HG02884 (cell line): Measurements from ENCODE around the gene ELMOD1.

Experiments used
- ATAC-seq: cut with Tn5 transposase; IDR thresholded peaks from one replicate; pipeline ENCODE4 v1.9.1; 2021; ENCODE audit warnings: mild to moderate bottlenecking, moderate library complexity; ENCODE audit not compliant: unreplicated experiment

The ELMOD1 gene

DNA sequence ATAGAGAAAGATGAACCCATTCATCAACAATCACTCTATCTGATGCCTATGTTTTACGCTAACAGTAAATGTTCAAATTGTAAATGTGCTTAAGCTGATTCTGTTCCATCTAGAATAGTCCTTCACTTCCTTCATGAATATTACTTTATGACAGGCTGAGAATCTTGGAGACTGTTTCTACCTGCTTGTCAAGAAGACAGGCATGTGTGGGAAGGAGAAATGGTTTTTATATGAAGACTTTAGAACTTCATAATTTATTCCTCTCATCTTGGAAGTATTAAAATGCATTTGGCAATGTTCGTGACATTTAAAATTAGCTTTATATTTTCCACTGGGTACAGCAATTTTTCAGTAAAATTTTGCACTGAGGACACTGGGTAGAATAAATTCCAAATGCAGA lies 41.0 kb downstream of the ELMOD1 start:
- no peak for ATAC-seq

DNA sequence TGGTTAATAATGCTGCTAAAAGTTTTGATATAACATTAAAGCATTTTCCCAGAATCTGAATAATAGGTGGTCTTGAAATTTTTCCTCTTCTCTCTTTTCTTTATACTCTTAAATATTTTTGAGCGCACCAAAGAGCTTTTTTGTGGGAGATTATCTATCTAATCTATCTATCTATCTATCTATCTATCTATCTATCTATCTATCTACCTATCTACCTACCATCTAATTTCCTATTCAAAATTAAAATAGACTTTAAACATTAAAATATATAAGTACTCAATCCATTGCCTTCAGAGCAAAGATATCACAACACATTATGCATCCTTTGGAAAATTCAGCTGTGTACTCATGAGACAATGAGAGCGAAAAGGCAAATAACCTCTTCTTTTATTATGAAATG lies 55.8 kb downstream of the ELMOD1 start:
- no peak for ATAC-seq

DNA sequence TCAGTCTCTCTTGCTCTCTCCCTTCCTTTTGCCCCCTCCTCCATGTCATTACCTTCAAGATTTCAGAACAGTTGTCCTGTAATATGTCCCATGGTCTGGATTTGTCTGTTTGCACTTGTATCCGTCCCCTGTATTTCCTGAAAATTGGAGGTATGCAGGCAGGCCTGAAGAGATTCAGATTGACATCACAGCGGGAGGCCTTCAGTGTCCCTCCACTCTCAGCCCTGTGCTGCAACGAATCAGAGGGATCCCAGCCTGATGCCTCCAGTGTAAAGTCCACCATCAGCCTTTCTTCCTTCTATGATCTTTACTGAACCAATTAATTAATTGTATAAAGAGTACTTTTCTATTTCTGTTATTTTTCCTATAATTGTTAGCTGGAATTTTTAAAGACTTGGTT lies 57.3 kb downstream of the ELMOD1 start:
- ATAC-seq, result no peak

DNA sequence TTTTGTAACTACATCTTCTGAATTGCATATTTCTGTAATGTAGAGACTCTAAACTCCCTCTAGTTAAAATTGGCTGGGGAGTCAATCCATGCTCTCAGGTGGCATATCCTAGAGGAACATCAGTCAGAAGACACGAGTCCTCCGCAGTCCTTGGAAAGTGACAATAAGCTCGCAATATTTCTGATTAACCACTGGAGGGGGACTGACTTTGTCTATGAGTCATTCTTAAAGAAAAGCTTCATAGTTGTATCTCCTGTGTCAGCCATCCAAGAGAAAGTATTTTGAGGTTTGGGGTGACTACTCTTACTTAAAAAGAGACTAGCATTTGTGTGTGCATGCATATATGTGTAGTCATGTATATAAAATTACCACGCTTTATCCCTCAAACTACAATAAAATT lies 60.7 kb downstream of the ELMOD1 start:
- no peak for ATAC-seq

DNA sequence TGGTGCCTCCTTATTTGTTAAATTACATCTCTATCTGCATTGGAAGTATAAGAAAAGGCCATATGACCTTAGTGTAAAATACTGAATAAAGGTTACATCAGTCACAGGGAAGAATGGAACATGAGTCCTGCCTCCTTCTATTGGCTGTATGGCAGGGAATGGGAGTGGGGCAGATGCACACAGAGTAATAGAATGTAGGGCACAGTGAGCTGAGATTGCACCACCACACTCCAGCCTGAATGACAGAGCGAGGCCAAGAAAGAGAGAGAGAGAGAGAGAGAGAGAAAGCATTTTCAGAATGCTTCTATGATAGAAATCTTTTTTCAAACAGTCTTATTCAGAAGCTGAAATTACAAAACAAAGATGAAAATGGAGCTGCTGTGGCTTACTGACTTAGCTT lies 62.1 kb downstream of the ELMOD1 start:
- no peak for ATAC-seq

DNA sequence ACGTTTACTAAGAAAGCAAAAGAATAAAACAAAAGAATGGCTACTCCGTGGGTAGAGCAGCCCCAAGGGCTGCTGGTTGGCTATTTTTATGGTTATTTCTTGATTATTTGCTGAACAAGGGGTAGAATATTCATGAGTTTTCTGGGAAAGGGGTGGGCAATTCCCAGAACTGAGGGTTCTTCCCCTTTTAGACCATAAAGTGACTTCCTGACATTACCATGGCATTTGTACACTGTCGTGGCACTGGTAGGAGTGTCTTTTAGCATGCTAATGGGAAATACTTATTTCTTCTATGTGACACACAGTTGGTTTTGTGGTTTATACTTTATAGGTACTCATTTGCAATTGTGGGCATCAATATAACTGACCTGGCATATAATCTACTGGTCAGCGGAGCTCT lies 64.7 kb downstream of the ELMOD1 start:
- ATAC-seq, result no peak

DNA sequence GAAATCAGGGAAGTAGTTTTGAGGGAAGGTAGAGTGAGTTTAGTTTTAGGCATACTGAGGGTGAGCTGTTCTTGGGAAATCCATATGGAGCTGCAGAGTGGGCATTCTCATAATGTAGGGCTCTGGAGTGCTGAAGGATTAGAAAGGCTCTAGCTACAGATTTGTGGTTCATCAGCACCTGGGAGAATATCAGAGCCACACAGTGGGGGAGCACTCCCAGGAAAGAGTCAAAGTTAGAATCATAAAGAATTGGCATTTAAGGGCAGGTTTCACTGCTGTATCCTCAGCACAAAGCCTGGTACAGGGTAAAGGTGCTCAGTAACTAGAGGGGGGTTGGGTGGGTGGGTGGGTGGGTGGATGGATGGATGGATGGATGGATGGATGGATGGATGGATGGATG lies 68.4 kb downstream of the ELMOD1 start:
- ATAC-seq, result no peak

DNA sequence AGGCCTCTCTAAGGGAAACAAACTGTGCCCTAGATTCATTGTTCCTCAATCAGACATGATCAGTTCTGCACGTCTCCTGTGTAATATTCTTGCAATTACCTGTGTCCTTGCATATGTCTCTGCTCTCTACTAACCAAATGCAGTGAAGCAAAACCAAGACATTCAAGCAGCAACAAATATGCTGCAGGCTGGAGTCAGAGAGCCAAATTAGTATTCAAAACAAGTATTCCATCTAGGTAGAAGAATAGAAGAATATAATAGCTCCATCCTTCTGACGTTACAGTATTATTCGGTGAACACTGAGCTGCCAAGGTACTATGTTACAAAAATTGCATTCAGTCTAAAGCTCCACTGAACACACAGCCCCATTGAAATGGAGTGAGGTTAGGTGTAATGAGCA lies 69.1 kb downstream of the ELMOD1 start:
- no peak for ATAC-seq

DNA sequence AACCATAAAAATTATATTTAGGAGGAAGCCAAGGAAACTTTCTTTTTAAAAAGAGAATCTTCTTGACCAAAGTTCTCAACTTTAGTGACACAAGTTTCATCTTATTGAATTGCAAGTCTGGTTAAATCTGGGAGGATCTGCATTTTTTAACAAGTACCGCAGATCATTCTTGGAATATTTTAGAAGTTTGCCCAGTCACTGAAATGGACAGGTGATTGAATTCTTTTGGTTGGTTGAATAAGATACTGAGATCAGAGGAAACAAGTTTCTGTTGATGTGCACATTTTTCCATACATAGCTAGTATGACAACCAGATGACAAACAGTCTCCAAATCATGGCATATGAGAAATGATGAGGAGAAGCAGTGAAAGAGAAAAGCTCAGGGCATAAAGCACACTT lies 70.7 kb downstream of the ELMOD1 start:
- no peak for ATAC-seq

DNA sequence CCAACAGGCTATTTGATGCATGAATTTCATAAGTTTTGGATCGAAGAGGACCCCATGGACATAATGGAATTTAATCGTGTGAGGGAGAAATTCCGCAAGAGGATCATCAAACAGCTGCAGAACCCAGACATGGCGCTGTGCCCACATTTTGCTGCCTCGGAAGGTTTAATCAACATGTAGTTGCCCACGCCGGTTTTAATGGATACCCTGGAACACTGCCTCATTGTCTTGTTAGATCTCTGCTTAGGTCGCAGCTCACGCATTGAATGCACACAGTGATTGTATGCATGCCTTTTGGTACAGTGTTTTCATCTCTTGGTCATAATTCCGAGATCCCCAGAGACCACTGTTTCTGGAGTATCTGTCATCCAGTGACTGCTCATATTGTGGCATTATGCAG lies 74.1 kb downstream of the ELMOD1 start:
- no peak for ATAC-seq

DNA sequence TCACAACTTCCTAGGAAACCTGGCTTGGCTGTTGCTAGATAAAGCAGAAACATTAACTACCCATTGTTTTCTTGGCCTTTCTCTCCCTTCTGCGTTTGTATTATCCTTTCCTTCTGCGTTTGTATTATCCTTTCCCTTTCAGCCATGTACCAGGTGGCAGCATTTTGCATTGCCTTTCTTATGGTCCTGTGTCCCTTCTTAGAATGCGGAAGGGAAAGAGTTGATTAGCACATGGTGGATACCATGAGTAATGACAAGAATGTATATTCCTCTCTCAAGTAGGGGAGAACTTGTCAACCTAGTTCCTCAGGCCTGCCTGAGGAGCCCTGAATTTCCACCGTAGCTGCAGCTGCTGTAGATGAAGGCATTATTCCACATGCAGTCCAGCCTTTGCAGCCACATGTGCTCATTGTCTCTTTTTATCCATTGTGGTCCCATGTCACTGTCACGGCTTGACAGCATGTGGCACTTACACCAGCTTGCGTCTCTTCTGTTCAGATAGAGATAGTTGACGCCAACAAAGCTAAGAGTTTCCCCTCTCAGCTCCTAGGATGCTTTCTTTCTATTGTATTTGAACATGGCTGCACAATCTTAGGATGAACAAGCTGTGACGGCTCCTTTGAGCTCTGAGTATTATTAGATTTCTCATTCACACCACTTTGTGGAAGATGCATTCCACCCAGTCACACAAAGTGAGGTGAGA lies 76.1 kb downstream of the ELMOD1 start:
- ATAC-seq, result no peak

DNA sequence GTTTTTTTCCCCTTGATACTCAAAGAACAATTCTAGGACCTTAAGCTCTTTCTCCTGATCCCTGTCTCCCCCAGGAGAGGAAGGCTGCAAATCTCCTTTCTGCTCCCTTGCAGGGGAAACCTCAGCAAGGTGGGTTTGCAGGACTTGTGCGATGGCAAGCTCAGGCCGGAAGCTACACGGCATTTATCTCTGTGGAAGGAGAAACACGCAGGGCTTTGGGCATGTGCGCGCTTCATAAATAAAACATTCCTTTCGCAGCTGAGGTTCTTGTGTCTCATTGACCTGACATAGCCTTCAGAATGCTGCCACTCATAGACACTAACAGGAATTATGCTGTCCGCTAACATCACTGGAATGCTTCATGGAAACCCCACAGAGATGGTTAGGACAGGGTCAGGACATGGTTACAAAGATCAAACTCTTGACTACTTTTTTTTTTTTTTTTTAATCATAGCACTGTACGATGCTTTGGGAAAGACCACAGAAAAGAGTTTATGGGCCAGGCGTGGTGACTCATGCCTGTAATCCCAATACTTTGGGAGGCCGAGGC lies 78.3 kb downstream of the ELMOD1 start:
- ATAC-seq, result no peak

DNA sequence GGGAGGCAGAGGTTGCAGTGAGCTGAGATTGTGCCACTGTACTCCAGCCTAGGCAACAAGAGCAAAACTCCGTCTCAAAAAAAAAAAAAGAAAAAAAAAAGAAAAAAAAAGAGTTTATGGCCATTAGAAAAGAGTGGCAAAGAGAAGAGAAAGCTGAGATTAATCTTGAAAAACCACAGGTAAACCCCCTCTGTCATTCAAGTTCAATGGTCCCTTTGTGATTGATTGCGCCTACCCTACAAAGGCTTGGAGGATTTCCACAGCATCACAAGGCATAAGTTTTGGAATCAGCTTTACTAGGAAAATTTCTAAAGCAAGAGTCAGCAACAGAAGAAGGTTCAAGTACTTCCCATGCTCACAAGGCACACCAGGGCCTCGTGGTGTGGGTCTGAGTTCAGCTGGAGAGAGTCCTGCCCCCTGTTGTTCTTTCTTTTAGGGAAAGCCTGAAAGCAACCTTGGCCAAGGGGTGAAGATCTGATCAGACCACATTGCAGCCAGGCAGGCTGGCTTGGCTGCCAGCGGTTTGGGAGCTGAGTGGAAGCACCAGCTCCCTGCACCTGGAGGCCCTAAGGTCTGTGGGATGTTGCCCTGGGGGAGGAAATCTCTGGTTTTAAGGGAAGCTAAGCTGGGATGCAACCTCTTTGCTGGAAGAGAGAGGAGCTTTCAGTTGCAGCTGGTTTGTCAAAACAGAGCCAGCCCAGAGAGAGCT lies 79.1 kb downstream of the ELMOD1 start:
- no peak for ATAC-seq

DNA sequence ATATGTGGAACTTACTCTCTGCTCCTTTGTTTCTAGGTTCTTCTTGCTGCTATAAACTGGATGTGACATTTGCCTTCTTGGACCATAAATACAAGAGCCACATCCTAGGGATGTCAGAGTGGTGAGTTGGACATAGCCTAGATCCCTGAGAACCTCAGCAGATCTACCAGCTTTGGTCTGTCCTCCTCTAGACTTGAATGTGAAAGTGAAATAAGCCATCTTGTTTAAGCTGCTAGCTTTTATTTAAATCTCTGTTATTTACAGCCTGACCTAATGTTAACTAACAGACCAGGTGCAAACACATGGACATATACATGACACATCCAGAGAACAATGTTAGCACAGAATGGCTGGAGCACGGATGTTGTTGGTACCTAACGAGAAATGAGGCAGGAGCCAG lies 85.0 kb downstream of the ELMOD1 start:
- no peak for ATAC-seq

DNA sequence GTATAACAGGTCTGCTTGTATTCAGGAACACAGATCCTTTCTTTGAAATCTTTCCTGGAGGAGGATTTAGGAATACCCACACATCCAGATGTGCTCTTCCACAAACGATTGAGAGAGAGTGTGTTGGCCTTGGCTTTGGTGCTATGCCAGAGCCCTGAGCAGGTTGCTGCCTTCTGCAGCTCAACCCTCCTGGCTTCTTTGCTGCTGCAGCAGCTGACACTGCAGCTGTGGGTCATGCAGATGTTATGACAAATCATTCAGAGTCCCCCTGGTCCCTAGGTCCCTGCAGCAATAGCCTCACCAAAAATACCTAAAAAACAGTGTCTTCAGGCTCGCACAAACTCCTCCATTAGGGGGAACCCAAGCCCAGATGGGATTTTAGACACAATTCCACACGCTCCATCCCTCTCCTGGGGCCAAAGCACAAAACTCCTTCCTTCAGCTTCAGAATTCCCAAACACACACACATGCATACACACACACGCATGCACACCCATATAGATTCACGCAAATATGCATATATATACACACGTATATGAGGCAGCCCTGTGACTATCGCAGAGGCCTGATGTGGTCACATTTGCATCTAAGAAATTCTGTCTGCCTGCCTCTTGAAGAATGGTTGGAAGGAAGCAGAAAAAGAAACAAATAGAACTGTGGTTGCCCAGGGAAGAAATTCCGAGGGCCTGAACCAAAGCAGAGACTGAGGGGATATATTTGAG lies 85.5 kb downstream of the ELMOD1 start:
- ATAC-seq, result no peak

DNA sequence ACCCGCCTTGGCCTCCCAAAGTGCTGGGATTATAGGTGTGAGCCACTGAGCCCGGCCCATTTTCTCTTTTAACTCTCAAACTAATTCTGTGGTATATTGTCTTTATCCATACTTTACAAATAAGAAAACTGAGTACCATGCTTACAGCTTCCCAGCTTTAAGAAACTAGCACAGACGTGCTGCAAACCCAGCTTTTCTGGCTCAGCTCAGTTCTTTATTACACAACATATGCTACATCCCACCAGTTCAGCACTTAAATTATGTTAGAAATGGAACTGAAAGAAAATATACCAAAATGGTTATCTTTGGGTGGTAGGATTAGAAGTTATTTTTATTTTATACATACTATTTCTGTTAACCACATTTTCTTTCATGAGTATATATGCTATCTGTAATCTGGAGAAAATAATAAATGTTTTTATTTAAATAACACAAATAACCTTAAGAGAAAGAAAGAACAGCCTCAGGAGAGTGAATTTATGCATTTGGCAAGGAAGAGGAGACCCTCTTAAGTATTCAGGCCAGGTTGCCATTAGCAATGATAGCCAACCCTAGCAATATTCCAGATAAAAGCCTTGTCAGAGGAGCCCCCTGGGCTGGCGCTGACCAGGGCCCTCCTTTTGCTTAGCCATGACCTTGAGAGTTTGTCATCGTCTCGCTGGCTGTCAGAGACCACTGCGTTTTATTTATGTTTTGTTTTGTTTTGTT lies 87.1 kb downstream of the ELMOD1 start:
- no peak for ATAC-seq

DNA sequence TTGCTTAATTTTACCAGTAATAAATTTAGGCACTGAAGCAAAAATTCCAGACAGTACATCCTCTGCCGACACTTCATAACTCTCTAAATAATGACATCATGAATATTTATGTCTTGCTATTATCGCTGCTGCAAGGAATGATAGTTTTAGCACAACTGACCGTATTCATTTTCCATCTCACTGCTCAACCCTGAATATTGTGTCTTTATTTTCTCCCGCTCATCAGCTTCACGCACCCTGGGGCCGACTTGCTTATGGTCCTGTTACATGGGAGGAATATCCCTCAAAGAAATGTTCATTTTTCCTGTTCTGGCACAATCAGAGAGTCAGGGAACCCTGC lies 87.7 kb downstream of the ELMOD1 start:
- no peak for ATAC-seq

DNA sequence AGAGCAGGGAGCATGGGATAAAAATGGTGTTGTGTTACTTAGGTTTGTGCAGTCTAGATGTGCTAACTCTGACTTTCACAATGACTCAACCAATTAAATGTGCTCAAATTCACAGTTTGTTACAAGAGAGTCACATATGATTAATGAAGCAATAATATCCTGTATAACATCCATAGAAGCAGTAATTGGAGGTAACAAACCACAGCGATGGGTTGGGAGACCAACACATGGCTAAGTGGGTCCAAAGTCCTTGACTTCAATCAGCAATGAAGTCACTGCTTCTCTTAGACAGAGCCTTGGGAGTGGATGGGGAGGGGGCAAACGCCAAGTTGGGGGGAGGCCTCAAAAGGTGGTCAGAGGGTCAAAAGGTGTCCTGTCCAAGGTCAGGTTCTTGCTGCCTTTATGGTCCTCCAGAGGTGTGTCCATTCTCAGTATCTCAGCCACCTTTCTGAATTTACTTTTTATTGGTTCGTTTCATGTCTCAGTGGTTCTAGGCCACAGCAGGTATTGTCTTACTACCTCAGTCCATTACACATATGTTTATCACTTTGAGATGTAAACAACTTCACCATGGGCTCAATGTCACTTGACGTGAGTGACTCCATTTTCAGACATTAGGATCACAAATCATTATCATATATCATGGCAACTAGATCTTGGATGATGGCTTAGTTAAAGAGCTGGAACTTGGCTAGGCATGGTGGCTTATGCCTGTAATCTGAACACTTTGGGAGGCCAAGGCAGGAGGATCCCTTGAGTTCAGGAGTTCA lies 88.5 kb downstream of the ELMOD1 start:
- ATAC-seq, result no peak

DNA sequence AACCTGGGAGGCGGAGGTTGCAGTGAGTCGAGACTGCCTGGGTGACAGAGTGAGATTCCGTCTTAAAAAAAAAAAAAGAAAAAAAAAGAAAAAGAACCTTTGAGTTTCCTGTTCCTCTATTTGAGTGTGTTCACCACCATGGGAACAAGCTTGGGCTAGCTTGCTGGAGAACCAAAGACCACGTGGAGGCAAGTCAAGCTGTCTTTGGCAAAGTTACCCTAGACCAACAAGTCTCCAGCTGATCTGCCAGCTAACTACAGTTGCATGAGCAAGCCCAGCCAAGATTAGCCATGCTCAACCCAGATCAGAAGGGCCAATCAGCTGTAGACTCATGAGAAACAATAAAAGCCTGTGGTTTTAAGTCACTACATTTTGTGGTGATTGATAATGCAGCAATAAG lies 91.2 kb downstream of the ELMOD1 start:
- ATAC-seq, result no peak

DNA sequence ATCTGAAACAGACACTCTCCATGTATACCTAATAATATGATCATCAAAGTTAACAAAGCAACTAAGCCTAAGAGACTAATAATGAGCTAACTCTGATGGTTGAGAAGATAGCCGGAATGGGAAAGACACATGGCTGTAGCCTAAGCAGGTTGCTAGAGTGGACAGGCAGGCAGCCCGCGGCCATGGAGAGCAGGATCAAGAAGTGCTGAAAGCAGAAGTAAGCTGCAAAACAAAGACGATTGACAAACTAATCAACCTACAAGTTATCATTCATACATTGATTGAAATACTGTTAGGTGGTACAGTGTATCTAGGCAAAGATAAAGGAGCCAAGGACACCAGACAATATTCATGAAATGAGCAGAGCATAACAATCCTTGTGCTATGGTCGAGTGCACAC lies 91.6 kb downstream of the ELMOD1 start:
- ATAC-seq, result no peak

DNA sequence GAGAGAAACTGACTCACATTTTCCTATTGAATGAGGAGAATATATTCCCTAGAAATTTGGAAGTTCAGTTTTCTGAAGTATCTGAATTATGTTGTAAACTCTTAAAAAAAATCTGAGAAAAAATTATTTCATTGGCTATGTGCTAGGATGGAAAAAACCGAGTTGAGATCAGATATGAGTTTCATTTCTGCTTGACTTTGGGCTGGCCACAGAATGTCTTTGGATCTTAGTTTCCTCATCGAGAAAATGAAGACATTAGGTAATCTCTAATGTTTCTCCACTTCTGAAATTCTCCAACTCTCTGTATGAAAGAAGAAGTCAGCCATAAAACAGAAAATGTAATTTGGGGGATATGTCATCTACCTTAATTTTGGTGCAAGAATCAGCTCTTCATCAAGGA lies 92.1 kb downstream of the ELMOD1 start:
- ATAC-seq, result no peak
